HG03039 (cell line): ENCODE data around the gene CCDC28B.

Experiments used
- ATAC-seq: cut with Tn5 transposase; IDR thresholded peaks from one replicate; pipeline ENCODE4 v1.9.1; 2021; ENCODE audit warnings: mild to moderate bottlenecking, moderate library complexity; ENCODE audit not compliant: unreplicated experiment

The CCDC28B gene

GRCh38 chr1:32249831-32250525 is 49.6 kb downstream of the CCDC28B start:
- ATAC-seq: peak; percentile 35

GRCh38 chr1:32250893-32251716 is 50.7 kb downstream of the CCDC28B start, which contains the start of gene LCK:
LCK (plus strand) TSS chr1:32251265; CDS start chr1:32274330, 23,065 bp downstream.
- no peak for ATAC-seq
